HepG2 (cell line): ENCODE results near the gene CYP4A11. TPM values are rescaled to one million over a fixed set of nuclear protein-coding genes. Genes with fewer than 3 reads are reported as not detected.
"Not testable (repeated sequence)": the region's sequence is repeated elsewhere in the genome, so short reads cannot be mapped to it uniquely, and the experiment has no call there.

Experiments used
- ATAC-seq: fragments of 200-7000 bp; cut with Tn5 transposase; 3 replicates; pipeline ENCODE4 v1.9.1; 2020; ENCODE audit warnings: mild to moderate bottlenecking, moderate library complexity
- BruUV-seq: library from RNA; stranded (reverse); fragments of 400-500 nt; replicated peaks from 2 replicates; lab custom pipeline; 2021; lab: Mats Ljungman, UMichigan
- CTCF ChIA-PET: fragments of 300-600 bp; formaldehyde crosslinking; extraction: SDS; loops from one replicate; lab custom pipeline; 2021; ENCODE audit warnings: low total read pairs, inconsistent platforms, low intra/inter-chr PET ratio; lab: Yijun Ruan, JAX
- POLR2A ChIA-PET: fragments of 350-600 bp; sonication (Branson Sonifier 250); formaldehyde crosslinking; loops from one replicate; lab custom pipeline; 2020; ENCODE audit warnings: antibody characterized with exemption, inconsistent platforms; lab: Yijun Ruan, JAX
- DNase-seq: peaks from one replicate; pipeline ENCODE4 v3.0.0-alpha.2; 2015; ENCODE audit warnings: low spot score
- FAIRE-seq: peaks from 3 replicates; lab custom pipeline; 2011; peaks lifted over from hg19 to GRCh38; lab: Jason Lieb, UNC
- H2AFZ ChIP-seq: one replicate; pipeline ENCODE4 v1.6.1; 2011; ENCODE audit warnings: low read length, inconsistent platforms
- H3K27ac ChIP-seq: fragments of 300-600 bp; 3 replicates; pipeline ENCODE4 v1.8.0; 2011; ENCODE audit warnings: mixed run types, mild to moderate bottlenecking, mixed read lengths, low read length, inconsistent platforms; ENCODE audit not compliant: insufficient read depth; ENCODE audit errors: extremely low read length
- H3K27me3 ChIP-seq, 2 experiments: fragments of 200-600 bp in 1 of 2; 2 replicates in 1 of 2; 3 replicates in 1 of 2; pipeline versions ENCODE4 v1.6.0 to v1.8.0; 2011; ENCODE audit warnings: low read length in 2 of 2, mild to moderate bottlenecking in 2 of 2, moderate library complexity in 2 of 2, inconsistent platforms in 1 of 2; ENCODE audit not compliant: insufficient read depth in 2 of 2, control insufficient read depth in 1 of 2
- H3K36me3 ChIP-seq, 2 experiments: fragments of 200-600 bp in 1 of 2; replicated peaks in 1 of 2; 2 replicates in 1 of 2; 3 replicates in 1 of 2; pipeline versions ENCODE4 v1.5.1 to v1.8.0; 2011; ENCODE audit warnings: low read length in 2 of 2, inconsistent platforms in 1 of 2; ENCODE audit not compliant: insufficient read depth in 2 of 2, control insufficient read depth in 1 of 2
- H3K4me1 ChIP-seq: 2 replicates; pipeline ENCODE4 v1.5.1; 2012; ENCODE audit warnings: low read length, inconsistent platforms; ENCODE audit not compliant: insufficient read depth
- H3K4me2 ChIP-seq: 2 replicates; pipeline ENCODE4 v1.6.0; 2011; ENCODE audit warnings: low read depth, low read length, inconsistent platforms
- H3K4me3 ChIP-seq, 3 experiments: fragments of 200-600 bp in 1 of 3; sonication (generic), shearing (Covaris generic) in 1 of 3; replicated peaks in 1 of 3; 2 replicates each; pipeline ENCODE4 v1.5.1; 2011 to 2016; ENCODE audit warnings: low read length in 3 of 3, inconsistent platforms in 2 of 3, low read depth in 2 of 3, mild to moderate bottlenecking in 2 of 3, control low read depth in 1 of 3, mixed read lengths in 1 of 3; ENCODE audit not compliant: insufficient read depth in 1 of 3
- H3K79me2 ChIP-seq: one replicate; pipeline ENCODE4 v1.6.1; 2011; ENCODE audit warnings: low read length, inconsistent platforms; ENCODE audit not compliant: insufficient read depth
- H3K9ac ChIP-seq: 2 replicates; pipeline ENCODE4 v1.6.0; 2011; ENCODE audit warnings: mild to moderate bottlenecking, low read depth, low read length, inconsistent platforms; ENCODE audit not compliant: insufficient read depth
- H3K9me3 ChIP-seq: 2 replicates; pipeline ENCODE4 v1.5.1; 2012; ENCODE audit warnings: mild to moderate bottlenecking, low read length
- H4K20me1 ChIP-seq: 2 replicates; pipeline ENCODE4 v1.6.0; 2011; ENCODE audit warnings: inconsistent platforms, mild to moderate bottlenecking, low read length, moderate library complexity; ENCODE audit not compliant: insufficient read depth
- CEBPB ChIP-seq: IDR thresholded peaks from 2 replicates; pipeline ENCODE4 v1.6.1; 2011; ENCODE audit warnings: low read depth, low read length, improper control_type of control experiment, borderline replicate concordance
- FOXA3 ChIP-seq: IDR thresholded peaks from 2 replicates; pipeline ENCODE4 v1.6.1; 2016; ENCODE audit warnings: missing genetic modification reagents, missing compliant biosample characterization
- FOXK2 ChIP-seq: fragments of 450-650 bp; IDR thresholded peaks from 2 replicates; pipeline ENCODE4 v1.6.1; 2016
- FOXO1 ChIP-seq: sonication (generic); formaldehyde crosslinking; IDR thresholded peaks from 2 replicates; pipeline ENCODE4 v1.4.0; 2020; ENCODE audit warnings: missing genetic modification reagents
- FOXP1 ChIP-seq, 2 experiments: fragments of 450-650 bp in 1 of 2; IDR thresholded peaks; 2 replicates each; pipeline ENCODE4 v1.6.1; 2017 to 2018; ENCODE audit warnings: antibody characterized with exemption in 1 of 2
- GATAD2A ChIP-seq: IDR thresholded peaks from 2 replicates; pipeline ENCODE4 v1.6.1; 2016
- HNF4A ChIP-seq: sonication (generic); formaldehyde crosslinking; IDR thresholded peaks from 2 replicates; pipeline ENCODE4 v1.4.0; 2020; ENCODE audit warnings: missing genetic modification reagents
- NR1H2 ChIP-seq: sonication (generic); formaldehyde crosslinking; IDR thresholded peaks from 2 replicates; pipeline ENCODE4 v1.8.1; 2022; ENCODE audit warnings: low read depth, missing genetic modification reagents, borderline replicate concordance
- ZNF7 ChIP-seq: IDR thresholded peaks from 2 replicates; pipeline ENCODE4 v1.6.1; 2016; ENCODE audit warnings: missing biosample characterization, missing genetic modification reagents
- ZSCAN5A ChIP-seq: sonication (generic); formaldehyde crosslinking; IDR thresholded peaks from 2 replicates; pipeline ENCODE4 v1.8.0; 2022; ENCODE audit warnings: mild to moderate bottlenecking, missing genetic modification reagents, borderline replicate concordance
- ZSCAN9 ChIP-seq: IDR thresholded peaks from 2 replicates; pipeline ENCODE4 v1.6.1; 2016; ENCODE audit warnings: borderline replicate concordance
- WGBS: methylation state at CpG from one replicate; pipeline ENCODE4 v1.1.6; 2017; ENCODE audit warnings: low lambda C conversion rate; 5-methylcytosine and 5-hydroxymethylcytosine counted together
- in situ Hi-C: cut with HindIII; loops from 2 replicates; pipeline ENCODE4 v1.10.0; 2017; ENCODE audit warnings: low pct_unique_long_range_greater_than_20kb; ENCODE audit not compliant: extremely low pct_ligation_motif_present
- intact Hi-C: fragments of 100-400 bp; cut with micrococcal nuclease; formaldehyde crosslinking; loops from one replicate; pipeline ENCODE4 v1.10.0; 2022; ENCODE audit not compliant: unreplicated experiment
- polyA plus RNA-seq, 8 experiments: library from polyadenylated mRNA; depleted of rRNA in 3 of 8; stranded (reverse) in 7 of 8; unstranded in 1 of 8; fragments of >200 nt; fragmentation: Illumina TruSeq in 4 of 8; extraction: Trizol in 4 of 8; gene quantifications; 2 replicates each; pipeline versions ENCODE4 v1.2.1 to v1.2.3, GENCODE V29; 2011 to 2016; ENCODE audit warnings: low read depth in 4 of 8, missing spikeins in 1 of 8, mixed read lengths in 1 of 8; ENCODE audit not compliant: insufficient read depth in 1 of 8
- total RNA-seq, 5 experiments: library from RNA; depleted of rRNA; stranded (reverse); fragments of >200 nt; fragmentation: Illumina TruSeq; extraction: Trizol; gene quantifications; 2 replicates each; pipeline ENCODE4 v1.2.3, GENCODE V29; 2016; ENCODE audit warnings: low read depth in 1 of 5
- TF ChIP-seq, protein P1 (sequence below): IDR thresholded peaks from 2 replicates; pipeline ENCODE4 v1.4.0; 2020; ENCODE audit warnings: mild to moderate bottlenecking, missing genetic modification reagents

The CYP4A11 gene
- total and polyA plus RNA-seq, 2 of the 13 experiments (the other 11 are each of a cell fraction or from before 2014, with no cell fraction given): not detected

DNA sequence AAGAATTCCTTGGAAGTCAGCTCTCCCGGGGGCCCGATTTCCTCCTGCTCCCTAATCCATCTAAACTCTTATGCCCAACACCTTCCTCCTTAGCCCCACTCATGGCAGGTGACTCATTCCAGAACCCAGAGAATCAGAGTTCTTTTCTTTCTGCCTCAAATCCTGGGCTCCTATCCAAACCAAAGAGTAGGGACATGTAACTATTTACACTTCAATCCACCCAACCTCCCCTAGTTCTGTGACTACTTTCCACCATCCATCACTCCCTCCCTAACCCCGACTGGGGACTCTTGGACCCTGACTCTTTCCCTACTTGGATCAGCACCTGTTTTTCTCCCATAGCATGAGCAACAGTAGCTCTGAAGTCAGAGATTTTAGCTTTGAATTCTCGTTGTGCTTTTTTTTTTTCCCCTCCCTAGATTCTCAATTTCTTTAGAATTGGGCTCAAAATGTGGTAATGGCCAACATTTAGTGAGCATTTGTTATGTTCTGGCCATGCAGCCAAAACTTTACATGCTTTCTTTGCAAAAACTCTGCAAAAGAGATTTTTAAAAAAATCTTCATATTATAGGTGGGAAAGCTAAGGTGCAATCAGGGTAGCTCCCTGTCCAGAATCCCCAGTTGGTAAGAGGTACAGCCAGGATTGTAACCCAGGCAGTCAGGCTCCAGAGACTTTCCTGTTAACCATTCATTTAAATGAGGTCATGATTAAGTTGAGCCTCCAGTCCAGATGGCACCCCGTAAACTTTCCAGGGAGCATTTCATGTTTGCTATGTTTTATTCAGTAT lies 7.5 kb upstream of the CYP4A11 start (continued):
- TF ChIP-seq NR1H2 (no peak), ZNF7 (no peak)

DNA sequence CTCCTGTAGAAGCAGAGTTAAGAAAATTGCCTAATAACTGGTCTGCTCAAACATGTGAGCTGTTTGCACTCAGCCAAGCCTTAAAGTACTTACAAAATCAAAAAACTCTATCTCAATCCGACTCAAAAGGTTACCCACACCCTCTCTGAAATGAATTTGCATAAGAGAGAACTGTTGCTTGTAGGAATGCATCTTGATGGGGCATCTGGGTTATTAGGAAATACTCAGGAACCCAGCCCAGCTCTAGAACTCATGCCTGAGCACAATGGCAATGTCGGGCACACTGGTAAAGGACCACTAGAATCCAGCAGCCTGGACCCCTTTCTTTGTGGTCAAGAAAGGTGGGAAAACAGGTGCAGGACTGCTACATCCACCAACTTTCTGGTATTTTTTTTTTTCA lies 6.4 kb upstream of the CYP4A11 start:
- intact Hi-C loops, H3K9me3 ChIP-seq, H2AFZ ChIP-seq, H3K27ac ChIP-seq, H3K36me3 ChIP-seq, DNase-seq, H3K4me3 ChIP-seq, BruUV-seq, H3K9ac ChIP-seq, H3K79me2 ChIP-seq, H4K20me1 ChIP-seq, H3K4me2 ChIP-seq, FAIRE-seq, CTCF ChIA-PET, H3K27me3 ChIP-seq, POLR2A ChIA-PET, ATAC-seq: not testable (repeated sequence)
- 40% methylated on average over 2 of the region's 2 CpGs for WGBS
- H3K4me1 ChIP-seq: peaks cover 12% of the 10 kb centered on the region
- in situ Hi-C loops: loop anchor here (25.0 kb wide), 1 partner anchor 190 kb away; the partner anchor contains the start of gene CYP4A22

DNA sequence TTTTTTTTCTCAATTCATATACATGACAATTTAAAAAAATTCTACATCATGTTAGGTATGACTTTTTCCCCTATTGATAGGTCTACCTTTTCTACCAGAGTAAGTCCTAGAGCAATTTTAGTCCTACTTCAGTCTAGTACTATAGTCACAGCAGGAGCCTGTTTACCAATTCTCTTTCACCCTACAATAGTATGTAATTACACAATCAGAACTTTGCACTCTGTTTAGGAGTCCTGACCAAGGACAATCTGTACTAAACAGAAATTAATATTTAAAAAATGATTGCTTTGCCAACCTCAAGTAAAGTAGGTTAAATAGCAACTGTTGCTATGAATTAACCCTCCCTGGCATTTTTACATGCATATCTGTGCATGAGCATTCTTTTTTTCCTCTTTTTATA lies 810 bp upstream of the CYP4A11 start:
- FAIRE-seq (no peak), ATAC-seq (peak; percentile 51; the same call in 2 of the 3 replicates), DNase-seq (peak; percentile 20)
- intact Hi-C loops (no loop called here), in situ Hi-C loops (loop anchor here (25.0 kb wide), 1 partner anchor 195 kb away; the partner anchor contains the start of gene CYP4A22)
- H2AFZ ChIP-seq: no peak overlapping the region
- no peak overlapping the region for H3K4me2 ChIP-seq
- H3K9ac ChIP-seq: no peak overlapping the region
- no peak overlapping the region for H3K27ac ChIP-seq
- H3K36me3 ChIP-seq: no peaks in the 10 kb centered on the region
- POLR2A ChIA-PET: no interaction called here
- BruUV-seq: no TSS peak
- H4K20me1 ChIP-seq: no peaks in the 10 kb centered on the region
- H3K4me1 ChIP-seq: peaks cover 27% of the 10 kb centered on the region
- no peak overlapping the region for H3K4me3 ChIP-seq
- H3K27me3 ChIP-seq: no peaks in the 10 kb centered on the region; a peak in 1 of 5 replicates
- no peaks in the 10 kb centered on the region for H3K79me2 ChIP-seq
- H3K9me3 ChIP-seq: no peaks in the 10 kb centered on the region
- CTCF ChIA-PET: no interaction called here
- TF ChIP-seq FOXP1 (IDR thresholded peaks at IDR 0.05) (no peak), FOXP1 (CRISPR knock-in tag; IDR thresholded peaks at IDR 0.05) (peak; percentile 55), GATAD2A (CRISPR knock-in tag) (peak; percentile 51), FOXK2 (no peak), FOXO1 (CRISPR knock-in tag) (peak; percentile 44; the same call in 1 of the 2 replicates), FOXA3 (peak; percentile 45; the same call in 1 of the 2 replicates), ZSCAN5A (no peak), ZSCAN9 (CRISPR knock-in tag) (no peak), CEBPB (peak; percentile 56), HNF4A (CRISPR knock-in tag) (peak; percentile 72)
- TF ChIP-seq, protein P1, sequence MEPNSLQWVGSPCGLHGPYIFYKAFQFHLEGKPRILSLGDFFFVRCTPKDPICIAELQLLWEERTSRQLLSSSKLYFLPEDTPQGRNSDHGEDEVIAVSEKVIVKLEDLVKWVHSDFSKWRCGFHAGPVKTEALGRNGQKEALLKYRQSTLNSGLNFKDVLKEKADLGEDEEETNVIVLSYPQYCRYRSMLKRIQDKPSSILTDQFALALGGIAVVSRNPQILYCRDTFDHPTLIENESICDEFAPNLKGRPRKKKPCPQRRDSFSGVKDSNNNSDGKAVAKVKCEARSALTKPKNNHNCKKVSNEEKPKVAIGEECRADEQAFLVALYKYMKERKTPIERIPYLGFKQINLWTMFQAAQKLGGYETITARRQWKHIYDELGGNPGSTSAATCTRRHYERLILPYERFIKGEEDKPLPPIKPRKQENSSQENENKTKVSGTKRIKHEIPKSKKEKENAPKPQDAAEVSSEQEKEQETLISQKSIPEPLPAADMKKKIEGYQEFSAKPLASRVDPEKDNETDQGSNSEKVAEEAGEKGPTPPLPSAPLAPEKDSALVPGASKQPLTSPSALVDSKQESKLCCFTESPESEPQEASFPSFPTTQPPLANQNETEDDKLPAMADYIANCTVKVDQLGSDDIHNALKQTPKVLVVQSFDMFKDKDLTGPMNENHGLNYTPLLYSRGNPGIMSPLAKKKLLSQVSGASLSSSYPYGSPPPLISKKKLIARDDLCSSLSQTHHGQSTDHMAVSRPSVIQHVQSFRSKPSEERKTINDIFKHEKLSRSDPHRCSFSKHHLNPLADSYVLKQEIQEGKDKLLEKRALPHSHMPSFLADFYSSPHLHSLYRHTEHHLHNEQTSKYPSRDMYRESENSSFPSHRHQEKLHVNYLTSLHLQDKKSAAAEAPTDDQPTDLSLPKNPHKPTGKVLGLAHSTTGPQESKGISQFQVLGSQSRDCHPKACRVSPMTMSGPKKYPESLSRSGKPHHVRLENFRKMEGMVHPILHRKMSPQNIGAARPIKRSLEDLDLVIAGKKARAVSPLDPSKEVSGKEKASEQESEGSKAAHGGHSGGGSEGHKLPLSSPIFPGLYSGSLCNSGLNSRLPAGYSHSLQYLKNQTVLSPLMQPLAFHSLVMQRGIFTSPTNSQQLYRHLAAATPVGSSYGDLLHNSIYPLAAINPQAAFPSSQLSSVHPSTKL (CRISPR knock-in tag): 0 out of 2 replicates have a peak, but pooled peaks have one; percentile 35
